Stimulated activated CD4-positive, alpha-beta T cell treated with anti-CD3 and anti-CD28 coated beads, Interleukin-2, amount 100 ng/mL, for 4 hours (primary cell): Measurements from ENCODE around the gene COL13A1.

Experiments
- DNase-seq: peaks from one replicate; pipeline ENCODE4 v3.0.0-alpha.2; 2020; ENCODE audit warnings: low read depth

COL13A1 gene

DNA sequence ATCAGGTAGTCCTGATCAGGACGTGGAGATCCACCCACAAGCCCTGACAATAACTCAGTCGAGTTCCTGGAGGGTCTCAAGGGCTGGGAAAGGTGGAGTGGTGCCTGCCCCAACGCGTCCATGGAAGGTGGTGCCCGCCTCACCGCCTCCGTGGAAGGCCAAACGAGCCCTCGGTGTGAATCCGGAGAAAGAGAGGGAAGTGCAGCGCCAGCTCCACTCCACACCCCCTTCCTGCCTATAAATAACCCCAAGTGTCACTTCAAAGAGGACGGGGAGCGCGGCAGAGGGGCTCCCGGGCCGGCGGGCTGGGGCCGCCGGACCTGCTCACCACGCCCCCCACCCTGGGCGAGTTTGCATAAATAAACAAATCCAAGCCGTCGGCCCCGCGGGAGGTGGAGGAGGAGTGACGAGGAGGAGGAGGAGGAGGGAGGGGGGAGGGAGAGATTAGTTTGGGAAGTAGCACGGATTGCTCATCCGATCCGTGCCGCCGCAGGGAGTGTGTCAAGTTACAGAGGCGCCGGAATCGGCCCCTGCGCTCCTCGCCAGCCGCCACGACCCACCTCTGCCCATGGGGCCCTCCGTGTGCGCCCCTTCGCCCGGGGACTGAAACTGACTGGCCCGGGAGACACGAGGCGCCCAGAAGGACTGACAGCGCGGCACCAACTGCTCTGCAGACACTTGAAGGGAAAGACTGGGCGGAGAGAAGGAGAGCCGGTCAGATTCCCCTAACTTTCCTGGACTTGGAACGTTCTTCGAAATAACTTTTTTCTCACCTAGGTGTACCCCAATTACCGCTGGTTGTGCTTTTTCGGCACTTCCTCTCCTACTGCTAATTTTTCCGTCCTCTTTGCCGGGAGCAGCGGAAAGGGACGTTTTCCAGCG lies at the start of gene COL13A1:
TSS of gene COL13A1 (plus strand) at position 473 of the 882 bp plus-strand sequence. CDS start 518 bp downstream, outside the sequence.
- DNase-seq = no peak

DNA sequence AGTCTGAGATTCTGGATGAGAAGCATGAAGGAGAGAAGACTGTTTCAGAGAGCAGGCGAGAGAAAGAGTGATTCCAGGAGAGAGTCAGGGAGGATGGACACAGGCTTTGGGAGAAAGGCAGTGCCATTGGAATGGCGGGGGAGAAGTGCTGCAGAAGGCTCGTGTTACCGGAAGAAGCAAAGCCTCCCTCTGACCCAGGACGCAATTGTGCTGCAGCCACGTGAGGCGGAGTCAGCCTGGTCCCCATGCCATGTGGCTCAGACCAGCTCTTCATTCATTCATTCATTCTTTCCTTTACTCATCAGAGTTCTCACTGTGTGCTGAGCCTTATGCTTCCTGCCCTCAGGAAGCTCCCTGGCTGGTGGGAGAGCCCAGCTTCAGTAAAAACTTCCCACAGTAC lies 49.2 kb upstream of the COL13A1 start:
- DNase-seq = no peak

DNA sequence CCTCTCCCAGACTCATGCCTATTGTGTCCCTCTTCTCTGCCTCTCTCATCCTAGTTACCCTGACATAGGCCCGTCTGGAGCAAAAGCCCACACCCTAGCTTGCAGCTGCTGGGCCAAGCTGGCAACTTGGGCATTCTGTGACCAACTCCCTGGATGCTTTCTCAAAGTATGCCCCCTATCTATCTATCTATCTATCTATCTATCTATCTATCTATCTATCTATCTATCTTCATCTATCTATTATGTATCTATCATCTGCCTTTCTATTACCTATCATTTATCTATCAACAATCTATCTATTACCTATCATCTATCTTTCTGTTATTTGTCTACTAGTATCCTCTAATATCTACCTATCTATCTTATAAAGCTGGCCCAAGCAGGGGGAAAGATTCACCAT lies 45.4 kb upstream of the COL13A1 start:
- DNase-seq = no peak

DNA sequence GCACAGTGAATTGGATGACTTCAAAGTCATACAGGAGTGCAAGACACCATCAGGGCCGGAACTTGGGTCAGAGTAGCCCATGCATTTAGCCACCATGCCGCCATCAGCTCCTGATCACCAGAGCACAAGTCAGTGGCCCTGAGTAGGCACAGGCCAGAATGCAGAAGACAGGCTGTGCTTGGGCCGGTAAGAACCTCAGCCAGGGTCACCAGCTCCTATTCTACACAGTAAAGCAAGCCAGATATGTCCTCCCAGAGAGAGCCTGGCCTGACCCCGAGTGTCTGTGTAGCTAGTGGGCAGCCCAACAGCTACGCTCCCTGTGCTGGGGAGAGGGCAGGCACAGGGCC lies 44.5 kb upstream of the COL13A1 start:
- no peak for DNase-seq

DNA sequence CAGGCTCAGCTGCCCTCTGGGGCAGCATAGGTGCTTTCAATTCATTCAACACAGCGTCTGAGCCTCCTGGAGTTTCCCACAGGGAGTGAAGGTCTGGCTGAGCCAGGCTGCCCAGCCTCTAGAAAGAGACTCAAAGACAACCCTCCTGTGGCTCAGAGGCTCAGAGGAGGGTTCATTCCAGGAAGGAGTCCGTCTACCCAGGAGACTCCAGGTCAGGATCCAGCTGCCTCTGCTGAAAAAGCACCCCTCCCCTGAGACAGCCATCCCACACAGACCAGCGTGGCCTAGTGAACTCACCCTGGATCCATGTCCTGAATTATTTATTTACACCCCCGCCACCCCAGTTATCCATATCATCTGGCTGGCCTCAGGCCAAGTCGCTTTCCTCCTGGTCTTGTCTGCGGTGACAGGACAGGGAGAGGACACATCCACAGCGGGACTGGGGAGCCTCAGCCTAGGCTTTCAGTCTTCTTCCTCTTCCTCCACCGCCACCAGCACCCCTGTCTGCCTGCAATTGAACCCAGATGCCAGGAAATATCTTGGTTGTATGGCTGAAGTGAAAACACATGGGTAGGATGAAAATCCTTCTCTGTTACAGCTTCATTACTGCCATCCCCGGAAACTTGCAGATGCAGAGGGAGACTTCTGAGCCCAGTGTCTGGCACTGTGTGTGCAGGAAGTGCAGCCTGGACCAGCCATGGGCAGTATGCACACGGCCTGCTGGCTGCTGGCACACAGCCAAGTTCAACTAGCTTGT lies 44.0 kb upstream of the COL13A1 start:
- DNase-seq = no peak

DNA sequence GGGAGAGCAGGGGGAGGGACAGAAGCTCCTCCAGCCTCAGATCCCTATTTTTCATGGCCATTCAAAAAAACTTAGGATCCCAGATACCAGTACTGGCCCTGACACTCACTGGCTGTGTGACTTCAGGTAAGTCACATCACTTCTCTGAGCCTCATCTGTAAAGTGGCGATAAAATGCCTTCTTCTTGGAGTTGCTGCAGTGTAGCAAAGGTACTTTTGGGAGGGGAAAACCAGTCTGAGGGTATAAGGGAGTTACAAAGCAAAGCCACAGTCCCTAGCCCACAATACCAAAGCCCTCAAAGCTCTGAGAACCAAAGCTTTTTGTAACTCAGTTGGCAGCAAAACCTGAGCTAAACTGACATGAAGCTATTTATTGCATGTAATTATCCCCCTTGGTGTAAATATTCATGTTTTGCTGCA lies 43.4 kb upstream of the COL13A1 start:
- DNase-seq = no peak

DNA sequence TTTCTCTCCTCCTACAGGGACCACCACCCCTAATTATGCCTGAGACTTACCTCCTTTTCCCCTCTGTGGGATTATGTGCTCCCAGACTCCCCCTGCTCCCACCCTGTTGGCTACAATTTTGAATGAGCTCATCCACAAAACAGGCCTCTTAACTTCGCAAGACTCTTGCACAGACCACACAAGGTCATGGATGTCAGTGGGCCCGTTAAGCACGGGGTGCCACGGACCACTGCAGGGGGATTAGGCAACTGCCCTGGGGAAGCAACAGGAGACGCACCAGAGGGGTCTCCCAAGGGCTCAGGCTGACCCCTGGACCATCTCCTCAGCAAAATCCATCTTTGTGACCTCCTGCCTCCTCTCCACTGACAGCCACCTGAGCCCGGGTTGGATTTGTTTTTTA lies 42.1 kb upstream of the COL13A1 start:
- DNase-seq = no peak

DNA sequence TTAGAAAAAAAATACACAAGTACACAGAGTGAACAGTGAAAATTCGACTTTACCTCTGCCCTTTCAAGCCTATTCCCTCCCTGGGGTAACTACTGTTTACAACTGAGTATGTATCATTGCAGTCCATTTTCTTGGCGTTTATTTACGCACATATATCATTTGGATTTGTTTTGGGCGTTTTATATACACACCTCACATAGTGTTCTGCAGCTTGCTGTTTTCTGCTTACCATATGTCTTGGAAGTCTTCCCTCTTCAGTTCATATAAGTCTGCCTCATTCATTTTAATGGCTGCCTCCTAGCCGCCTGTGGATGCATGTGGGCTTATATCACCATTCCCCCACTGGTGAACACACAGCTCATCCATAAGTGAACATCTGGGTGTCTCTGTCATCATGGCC lies 41.6 kb upstream of the COL13A1 start:
- no peak for DNase-seq

DNA sequence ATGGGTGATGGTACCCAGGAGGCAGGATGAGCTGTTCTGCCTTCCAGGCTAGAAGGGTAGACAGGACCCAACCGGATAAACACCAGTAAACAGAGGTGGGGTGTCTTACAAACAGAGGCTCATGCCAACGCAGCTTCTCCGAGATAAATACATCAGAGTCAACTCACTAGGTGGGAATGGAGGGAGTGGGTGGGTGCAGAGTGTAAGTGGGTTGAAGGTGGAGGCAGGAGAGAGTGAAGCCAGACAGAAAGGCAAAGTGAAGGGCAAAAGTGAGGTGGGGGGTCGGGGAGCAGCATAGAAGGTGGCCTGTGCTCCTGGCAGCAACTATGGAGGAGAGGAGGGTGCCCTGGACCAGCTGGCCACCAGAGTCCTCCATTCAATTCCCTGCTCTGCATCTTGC lies 40.4 kb upstream of the COL13A1 start:
- no peak for DNase-seq

DNA sequence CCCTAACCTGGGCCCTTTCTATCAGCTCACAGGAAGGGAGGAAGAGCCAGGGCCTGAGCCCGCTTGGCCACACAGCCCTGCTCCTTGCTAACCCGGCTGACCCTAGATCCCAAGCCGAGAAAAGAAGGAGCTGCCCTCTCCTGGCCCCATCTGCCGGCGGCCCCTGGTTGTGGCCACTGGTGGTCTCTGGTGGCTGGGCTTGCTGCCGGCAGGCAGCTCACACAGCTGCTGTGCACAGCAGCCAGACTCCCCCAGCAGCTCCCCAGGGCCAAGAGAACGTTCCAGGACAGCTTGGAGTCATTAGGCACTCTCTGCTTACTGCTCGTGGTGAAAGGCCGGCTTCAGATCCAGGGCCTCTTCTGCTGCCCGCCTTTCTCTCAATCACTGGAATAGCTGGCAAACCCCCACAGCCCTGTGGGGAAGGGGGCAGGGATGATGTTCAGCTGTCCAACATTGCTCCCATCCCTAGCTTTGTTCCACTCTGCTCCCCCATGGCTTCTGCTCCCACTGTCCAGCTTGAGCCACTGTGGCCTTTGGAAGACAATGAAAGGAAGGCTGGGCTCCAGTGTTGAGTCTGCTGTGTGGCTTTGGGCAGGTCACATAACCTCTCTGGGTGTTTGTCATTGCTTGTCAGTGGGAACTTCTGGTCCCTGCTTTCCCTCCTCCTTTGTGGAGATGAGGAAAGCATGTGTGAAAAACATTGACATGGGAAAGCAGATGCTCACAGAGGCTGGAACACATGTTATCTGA lies 35.4 kb upstream of the COL13A1 start:
- no peak for DNase-seq

DNA sequence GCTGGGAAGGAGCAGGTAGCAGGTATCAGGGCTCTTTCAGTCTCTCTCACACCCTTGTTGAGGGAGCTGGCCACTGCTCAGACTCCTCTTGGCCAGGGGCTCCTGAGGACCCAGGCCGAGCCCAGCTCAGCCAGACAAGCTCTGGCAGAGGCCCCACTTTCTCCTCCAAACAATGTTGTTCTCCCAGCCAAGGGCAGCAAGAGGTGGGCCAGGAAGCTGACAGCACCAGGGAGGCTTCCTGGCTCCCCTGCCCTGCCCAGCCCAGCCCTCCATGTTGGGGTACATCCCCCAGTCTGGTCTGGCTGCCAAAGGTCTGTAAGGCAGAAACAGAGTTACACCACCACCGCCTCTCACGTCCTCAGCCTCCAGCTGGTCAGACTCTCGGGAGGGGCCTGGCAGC lies 33.9 kb upstream of the COL13A1 start:
- DNase-seq = no peak

DNA sequence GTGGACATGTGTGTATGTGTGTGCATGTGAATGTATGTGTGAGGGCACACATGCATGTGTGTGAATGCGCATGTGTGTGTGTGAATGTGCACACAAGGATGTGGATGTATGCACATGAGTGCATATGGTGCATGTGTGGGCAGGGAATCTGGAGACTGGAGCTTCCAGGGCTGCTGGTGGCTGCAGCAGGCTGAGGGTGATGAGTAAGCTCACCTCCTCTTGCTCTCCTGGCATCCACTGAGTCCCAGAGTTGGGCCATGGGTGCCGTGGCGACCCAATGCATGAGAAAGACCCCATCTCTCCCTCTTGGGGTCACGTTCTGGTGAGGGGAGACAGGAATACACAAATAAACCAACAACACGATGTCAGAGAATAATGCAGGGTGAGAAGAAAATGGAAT lies 33.3 kb upstream of the COL13A1 start:
- no peak for DNase-seq

DNA sequence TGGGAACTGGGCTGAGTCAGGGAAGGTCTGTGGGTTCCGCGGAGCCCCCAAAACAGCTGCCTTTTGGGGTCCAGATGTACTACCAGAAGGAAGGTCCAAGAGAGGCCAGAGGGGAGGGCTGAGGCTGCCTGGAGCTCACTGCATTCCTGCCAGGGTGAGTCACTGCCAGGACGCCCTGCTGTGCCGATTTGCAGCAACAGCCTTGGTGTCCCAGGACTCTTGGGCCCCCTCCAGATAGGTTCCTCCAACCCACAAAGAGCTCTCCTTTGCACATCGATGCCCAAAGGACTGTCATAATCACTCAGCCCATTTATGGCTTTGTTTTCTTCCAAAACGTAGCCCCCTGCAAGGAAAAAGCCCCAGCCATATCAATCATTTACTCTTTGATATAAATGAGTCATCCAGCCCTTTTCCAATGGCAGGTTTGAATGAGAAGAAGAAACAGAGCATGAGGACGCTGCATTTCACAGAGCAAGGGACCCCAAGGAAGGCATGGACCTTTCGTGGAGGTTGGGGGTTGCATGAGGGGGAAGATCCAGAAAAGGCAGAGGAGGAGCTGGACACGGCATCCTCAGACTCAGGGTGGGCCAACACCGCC lies 32.2 kb upstream of the COL13A1 start:
- no peak for DNase-seq

DNA sequence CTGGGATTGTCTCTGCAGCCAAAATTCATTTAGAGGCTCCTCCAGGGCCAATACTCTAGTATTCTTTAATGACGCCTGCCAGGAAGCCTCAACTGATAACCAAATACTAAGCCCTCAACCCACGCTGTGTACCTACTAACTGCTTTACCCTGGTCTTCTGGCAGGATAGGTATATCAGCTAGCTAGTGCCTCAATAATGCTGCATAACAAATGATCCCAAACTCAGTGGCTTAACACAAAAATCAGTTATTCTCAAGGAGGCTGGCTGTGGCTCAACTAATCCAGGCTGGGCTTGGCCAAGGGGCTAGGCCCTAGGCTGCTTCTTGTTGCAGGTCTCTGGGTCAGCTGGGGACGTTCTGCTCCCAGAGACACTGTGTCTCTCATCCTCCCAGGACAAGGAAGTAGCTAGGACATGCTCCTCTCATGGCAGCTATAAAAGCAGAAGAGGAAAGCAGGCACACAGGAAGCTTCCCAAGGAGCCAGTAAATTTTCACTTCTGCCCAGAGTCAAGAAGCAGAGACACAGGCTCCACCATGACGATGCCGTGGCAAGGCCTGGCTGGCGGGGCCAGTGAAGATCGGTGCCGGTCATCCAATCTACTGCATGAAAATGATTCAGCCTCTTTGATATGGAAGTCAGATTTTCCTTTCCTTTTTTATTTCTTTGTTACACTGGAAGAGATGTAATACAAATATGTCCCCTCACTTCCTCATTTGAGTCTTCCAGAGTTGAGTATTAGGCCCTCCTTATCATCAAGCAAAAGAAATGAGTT lies 28.6 kb upstream of the COL13A1 start:
- no peak for DNase-seq

DNA sequence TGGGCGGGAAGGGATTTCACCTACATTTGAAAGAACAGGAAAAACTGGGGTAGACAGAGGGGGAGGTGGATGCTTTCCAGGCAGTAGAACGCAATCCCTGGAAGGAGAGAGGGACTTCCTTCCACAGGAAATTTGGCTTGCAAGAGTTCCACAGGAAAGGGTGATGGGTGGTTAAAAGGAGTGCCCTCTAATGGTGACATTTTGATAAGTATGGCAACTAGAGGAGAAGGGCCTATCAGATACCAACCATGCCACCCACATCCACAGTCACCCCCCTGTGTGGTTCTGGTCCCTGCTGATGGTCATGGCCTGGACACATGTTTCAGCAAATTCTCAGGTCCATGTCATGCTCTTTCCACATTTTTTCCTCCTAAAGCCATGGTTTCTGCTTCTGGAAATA lies 27.1 kb upstream of the COL13A1 start:
- no peak for DNase-seq

DNA sequence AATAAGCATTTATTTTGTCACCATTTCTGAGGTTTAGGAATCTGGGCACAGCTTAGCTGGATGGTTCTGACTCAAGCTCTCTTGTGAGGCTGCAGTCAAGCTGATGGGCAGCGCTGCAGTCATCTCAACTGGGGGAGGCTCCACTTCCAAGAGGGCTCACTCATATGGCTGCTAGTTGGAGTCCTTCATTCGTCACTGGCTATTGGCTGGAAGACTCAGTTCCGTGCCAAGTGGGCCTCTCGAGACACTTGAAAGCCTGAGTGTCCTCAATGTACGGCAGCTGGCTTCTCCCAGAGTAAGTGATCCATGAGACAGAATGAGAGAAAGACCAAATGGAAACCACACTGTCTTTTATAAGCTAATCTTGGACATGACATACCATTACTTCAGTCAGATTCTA lies 21.6 kb upstream of the COL13A1 start:
- DNase-seq = no peak

DNA sequence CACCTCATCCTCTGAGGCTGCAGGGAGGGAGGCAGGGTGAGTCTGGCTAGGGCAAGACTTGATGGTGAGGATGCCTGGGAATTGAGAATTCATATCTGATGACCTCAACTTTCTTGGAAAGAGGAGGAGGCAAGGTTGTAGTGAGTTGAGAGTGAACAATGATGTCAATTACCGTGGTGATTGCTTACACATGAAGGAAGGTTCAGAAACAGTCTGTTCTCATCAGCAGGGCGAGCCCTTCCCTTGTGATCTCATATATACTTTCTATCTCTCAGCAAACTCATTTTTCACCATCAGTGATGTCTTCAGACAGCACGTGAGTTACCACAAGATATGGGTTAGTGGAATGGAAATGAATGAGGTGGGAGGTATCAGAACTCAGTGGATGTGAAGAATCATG lies 20.1 kb upstream of the COL13A1 start:
- no peak for DNase-seq

DNA sequence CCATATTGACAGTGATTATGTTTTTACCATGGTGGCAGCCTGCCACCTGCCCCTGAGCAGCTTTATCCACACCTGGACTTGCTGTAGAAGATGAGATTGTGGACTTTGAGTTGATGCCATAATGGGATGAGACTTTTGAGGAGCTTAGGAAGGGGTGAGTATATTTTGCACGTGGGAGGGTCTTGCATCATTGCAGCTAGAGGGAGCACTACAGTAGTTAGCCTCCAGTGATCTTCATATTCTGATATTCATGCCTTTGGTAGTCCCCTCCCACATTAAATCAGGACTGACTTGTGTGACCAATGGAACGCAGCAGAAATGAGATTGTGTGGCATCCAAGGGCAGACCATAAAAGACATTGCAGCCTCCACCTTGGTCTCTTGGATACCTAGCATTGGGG lies 18.2 kb upstream of the COL13A1 start:
- no peak for DNase-seq

DNA sequence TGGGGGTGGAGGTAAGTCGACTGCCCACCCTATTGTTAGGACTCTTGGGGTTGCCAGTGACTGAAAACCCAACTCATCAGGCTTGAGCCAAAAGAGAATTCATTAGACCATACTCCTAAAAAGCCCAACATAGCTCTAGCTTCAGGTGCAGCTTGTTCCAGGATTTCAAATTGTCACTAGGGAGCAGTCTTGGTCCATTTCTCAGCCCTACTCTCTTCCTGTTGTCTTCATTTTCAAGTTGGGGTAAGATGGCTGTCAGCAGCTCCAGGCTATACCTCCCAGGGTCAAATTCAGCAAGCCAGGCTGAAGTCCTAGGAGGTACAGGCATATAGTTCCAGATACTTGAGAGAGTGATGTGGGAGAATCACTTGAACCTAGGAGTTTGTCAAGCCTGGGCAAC lies 14.9 kb upstream of the COL13A1 start:
- no peak for DNase-seq

DNA sequence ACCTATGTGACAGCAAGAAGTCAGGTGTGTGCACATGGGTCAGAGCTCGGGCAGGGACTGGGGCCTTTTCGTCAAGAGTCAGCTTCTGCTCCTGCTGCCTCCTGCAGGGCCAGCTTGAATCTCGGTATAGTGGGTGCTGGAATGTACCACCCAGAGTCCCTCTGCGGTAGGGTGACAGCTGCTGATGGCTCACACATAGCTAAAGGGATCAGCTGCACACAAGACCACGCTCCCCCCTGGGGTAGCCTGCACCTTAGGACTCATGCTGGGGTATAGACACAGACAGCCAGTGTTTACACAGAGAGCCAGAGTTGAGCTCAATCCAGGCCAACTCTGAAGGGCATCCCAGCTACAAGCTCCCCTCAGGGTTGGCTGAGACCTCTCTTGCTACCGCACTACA lies 14.0 kb upstream of the COL13A1 start:
- DNase-seq = no peak

DNA sequence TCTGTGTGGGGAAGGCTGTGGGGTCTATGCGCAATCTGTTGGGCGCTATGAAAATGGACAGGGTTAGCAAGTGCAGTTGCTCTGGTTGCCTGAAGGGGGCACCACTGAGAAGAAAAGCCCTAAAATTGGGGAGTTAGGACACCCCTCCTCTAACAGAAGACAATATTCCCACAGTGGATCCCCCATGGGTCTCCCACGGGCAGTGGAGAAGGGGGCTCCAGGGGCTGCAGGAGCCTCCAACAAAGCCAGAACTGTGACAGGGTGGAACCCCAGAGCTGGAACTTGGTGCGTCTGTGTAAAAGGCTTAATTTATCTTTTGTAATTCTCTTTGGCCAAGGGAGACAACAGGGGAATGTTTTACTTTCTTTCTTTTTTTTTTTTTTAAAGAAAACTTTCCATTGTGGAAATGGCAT lies 12.5 kb upstream of the COL13A1 start:
- no peak for DNase-seq

DNA sequence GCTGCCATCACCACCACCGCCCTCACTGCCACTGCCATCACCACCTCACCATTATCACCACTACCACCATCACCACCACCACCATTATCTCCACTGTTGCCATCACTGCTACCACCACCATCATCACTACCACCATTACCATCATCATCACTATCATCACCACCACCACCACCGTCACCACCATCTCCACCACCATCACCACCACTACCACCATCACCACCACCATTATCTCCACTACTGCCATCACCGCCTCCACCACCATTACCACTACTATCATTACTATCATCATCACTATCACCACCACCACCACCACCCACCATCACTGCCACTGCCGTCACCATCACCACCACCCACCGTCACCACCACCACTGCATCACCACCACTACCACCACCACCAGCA lies 9.9 kb upstream of the COL13A1 start:
- no peak for DNase-seq
